Activated T-cell treated with anti-CD3 and anti-CD28 coated beads, Interleukin-2, amount 50 U/mL, for 1 hour (primary cell): ENCODE results near the gene NUMB.

Experiments
- DNase-seq: peaks from one replicate; pipeline ENCODE4 v3.0.0-alpha.2; 2020

NUMB gene

GRCh38 chr14:73255693-73256225 lies 202.6 kb downstream of the NUMB start:
- no peak for DNase-seq

GRCh38 chr14:73255005-73255400 lies 203.3 kb downstream of the NUMB start:
- DNase-seq, result no peak

GRCh38 chr14:73254247-73255004 lies 203.9 kb downstream of the NUMB start:
- DNase-seq, result no peak

GRCh38 chr14:73253721-73254120 lies 204.6 kb downstream of the NUMB start:
- no peak for DNase-seq

GRCh38 chr14:73253323-73253610 lies 205.1 kb downstream of the NUMB start:
- no peak for DNase-seq

GRCh38 chr14:73252491-73253322 lies 205.6 kb downstream of the NUMB start:
- no peak for DNase-seq

- no peak for DNase-seq
Measured at GRCh38 chr14:73251516-73252215, 206.7 kb downstream of the NUMB start.

- no peak for DNase-seq
Measured at GRCh38 chr14:73250781-73251500, 207.4 kb downstream of the NUMB start.

DNA sequence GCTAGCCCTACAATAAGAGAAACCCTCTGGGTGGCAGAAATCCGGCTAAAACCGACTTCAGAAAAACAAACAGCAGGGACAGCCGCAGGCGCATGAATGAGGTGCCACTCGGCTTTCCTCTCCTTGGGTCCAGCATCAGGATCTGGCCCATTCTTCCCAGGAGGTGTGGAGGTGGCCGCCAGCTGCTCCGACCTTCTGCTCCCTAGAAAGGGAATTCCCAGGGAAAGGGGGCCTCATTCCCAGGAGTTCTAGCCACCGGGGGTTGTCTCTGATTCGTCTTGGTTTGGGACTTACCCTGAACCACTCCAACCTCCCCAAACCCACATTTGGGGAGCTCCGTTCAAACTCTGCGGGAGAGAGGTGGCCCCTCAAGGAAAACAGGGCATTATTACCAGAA lies 208.0 kb downstream of the NUMB start:
- no peak for DNase-seq

- no peak for DNase-seq
Measured at GRCh38 chr14:73249564-73250316, 208.6 kb downstream of the NUMB start.

DNA sequence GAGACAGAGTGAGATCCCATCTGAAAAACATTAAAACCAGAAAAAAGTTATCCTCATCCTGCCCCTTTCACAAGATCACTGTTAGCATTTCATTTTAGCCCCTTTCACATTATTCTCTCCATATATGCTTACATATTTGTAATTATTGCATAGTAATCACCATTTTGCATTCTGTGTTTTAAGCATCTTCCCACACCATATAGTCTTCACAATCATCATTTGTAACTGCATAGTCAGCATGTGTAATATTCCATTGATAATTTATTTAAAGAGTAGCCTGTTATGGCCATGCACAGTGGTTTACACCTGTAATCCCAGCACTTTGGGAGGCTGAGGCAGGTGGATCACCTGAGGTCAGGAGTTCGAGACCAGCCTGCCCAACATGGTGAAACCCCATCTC lies 209.2 kb downstream of the NUMB start:
- DNase-seq, result no peak

DNA sequence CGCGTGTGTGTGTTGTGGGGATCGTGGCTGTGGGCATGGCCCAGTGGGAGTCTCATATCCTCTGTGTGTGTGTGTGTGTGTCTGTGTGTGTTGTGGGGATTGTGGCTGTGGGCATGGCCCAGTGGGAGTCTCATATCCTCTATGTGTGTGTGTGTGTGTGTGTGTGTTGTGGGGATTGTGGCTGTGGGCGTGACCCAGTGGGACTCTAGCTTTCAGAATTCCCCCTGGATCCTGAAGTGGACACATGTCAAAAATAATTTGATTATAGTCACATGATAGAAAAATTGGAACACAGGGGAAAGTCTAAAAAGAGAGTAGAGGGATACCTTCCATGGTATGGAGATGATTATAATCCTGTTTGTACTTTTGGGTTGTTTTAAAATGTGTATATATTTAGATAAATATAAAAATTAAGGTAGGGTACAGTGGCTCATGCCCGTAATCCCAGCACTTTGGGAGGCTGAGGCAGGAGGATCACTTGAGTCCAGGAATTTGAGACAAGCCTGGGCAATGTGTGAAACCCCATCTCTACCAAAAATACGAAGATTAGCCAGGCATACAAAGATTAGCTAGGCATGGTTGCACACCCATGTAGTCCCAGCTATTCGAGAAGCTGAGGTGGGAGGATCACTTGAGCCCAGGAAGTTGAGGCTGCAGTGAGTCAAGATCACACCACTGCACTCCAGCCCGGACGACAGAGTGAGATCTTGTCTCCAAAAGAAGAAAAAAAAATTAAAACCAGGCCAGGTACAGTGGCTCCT lies 210.1 kb downstream of the NUMB start:
- DNase-seq, result no peak

DNA sequence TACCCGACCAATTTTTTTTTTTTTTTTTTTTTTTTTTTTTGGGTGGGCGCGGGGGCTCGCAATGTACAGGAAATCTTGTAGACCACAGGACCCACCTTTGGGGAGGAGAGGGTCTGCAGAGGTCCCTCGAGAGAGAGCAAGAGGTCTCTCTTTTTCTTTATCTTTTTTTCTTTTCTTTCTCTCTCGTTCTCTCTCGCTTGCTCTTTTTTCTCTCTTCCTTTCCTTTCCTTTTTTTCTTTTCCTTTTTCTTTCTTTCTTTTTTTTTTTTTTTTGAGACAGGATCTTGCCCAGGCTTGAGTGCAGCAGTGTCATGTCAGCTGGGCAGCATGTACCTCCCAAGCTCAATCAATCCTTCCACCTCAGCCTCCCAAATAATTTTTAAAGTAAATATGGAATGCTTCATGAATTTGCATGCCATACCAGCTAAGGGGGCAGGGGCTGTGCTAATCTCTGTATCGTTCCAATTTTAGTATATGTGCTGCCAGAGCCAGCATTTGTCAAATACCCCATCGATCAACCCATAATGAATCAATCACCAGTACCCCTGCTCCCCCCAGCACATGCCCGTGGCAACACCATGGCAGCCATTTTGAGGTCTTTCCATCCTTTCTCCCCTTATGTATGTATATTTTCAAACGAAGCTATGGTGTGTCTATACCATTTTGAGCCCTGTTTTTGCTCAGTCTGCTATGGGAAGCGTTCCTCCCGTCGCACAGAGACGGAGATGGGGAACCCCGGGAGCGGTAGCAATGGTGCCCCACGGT lies 211.8 kb downstream of the NUMB start:
- DNase-seq, result no peak

GRCh38 chr14:73245480-73246325 lies 212.6 kb downstream of the NUMB start:
- DNase-seq, result peak; percentile 49

GRCh38 chr14:73244541-73245290 lies 213.6 kb downstream of the NUMB start:
- DNase-seq, result no peak

GRCh38 chr14:73243748-73244147 lies 214.6 kb downstream of the NUMB start:
- DNase-seq, result no peak

GRCh38 chr14:73243341-73243740 lies 215.0 kb downstream of the NUMB start:
- no peak for DNase-seq

DNA sequence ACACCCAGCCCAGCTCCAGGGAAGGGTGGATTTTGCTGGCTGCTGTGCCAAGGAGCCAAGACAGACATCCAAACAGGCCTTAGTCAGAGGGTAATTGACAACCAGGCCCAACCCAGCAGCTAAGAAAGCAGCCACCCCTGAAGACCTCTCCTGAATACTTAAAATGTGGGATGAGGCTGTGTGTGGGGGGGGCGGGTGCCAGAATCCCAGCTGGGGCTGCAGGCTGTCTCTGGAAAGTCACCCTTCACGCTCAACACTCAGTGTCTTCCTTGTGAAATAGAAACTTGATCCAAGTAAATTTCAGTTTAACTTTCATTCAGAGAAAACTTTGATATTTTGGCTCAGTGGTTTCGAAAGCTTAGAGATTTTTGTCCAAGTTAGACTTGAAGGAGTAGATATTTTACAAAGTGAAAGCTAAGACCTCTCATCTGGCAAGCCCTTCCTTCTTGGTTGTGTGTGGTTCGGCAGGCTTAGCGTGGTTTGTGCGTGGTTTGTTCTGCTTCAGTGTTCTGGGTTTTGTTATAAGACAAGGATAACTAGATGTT lies 215.9 kb downstream of the NUMB start:
- no peak for DNase-seq
